Adrenal gland (tissue), 12 donors: ENCODE data around the gene SLC8B1. TPM values are rescaled to one million over a fixed set of nuclear protein-coding genes. Genes with fewer than 3 reads are reported as not detected.

ENCODE experiments used
- DNase-seq, 7 donors: peaks; one replicate each; pipeline ENCODE4 v3.0.0-alpha.2; 2019 to 2020
- H3K27ac ChIP-seq, 5 donors: fragments of 200-600 bp; sonication (generic) in 4 of 5; 1 replicate in 3 of 5; 2 replicates in 2 of 5; pipeline versions ENCODE4 v1.5.1 to v1.8.0; 2016 to 2020; ENCODE audit warnings: mild to moderate bottlenecking in 1 of 5
- H3K27me3 ChIP-seq: fragments of 200-600 bp; 2 replicates; pipeline ENCODE4 v1.8.0; 2021
- H3K36me3 ChIP-seq, 2 donors: fragments of 200-600 bp; replicated peaks in 1 of 2; 1 replicate in 1 of 2; 2 replicates in 1 of 2; pipeline versions ENCODE4 v1.5.1 to v1.8.0; 2018 to 2022
- H3K4me1 ChIP-seq, 2 donors: fragments of 200-600 bp; replicated peaks in 1 of 2; 1 replicate in 1 of 2; 2 replicates in 1 of 2; pipeline versions ENCODE4 v1.5.1 to v1.8.0; 2018 to 2021
- H3K4me3 ChIP-seq, 4 donors: fragments of 200-600 bp; sonication (generic) in 3 of 4; one replicate each; pipeline ENCODE4 v1.5.1; 2016 to 2018
- H3K9me3 ChIP-seq, 3 donors: fragments of 200-600 bp; sonication (generic) in 1 of 3; replicated peaks in 1 of 3; 1 replicate in 2 of 3; 2 replicates in 1 of 3; pipeline versions ENCODE4 v1.5.1 to v1.8.0; 2016 to 2021
- CTCF ChIP-seq, 6 experiments: fragments of 450-650 bp in 4 of 6; fragments of 200-600 bp in 2 of 6; sonication (generic) in 1 of 6; IDR thresholded peaks; 1 replicate in 5 of 6; 2 replicates in 1 of 6; pipeline versions ENCODE4 v1.5.1 to v1.8.0; 2016 to 2021; ENCODE audit warnings: antibody characterized with exemption in 6 of 6, mild to moderate bottlenecking in 2 of 6, moderate library complexity in 1 of 6
- POLR2A ChIP-seq, 2 donors: fragments of 450-650 bp; IDR thresholded peaks; one replicate each; pipeline ENCODE4 v1.6.1; 2017; ENCODE audit warnings: antibody characterized with exemption in 2 of 2, mild to moderate bottlenecking in 2 of 2, moderate library complexity in 1 of 2
- WGBS, 4 donors: extraction: QIAGEN DNeasy Blood & Tissue Kit in 2 of 4; methylation state at CpG; one replicate each; pipeline versions ENCODE4 v1.1.5 to v1.1.7; 2013 to 2017; 5-methylcytosine and 5-hydroxymethylcytosine counted together
- intact Hi-C, 2 donors: fragments of 100-400 bp; cut with DNase I; formaldehyde crosslinking; loops; one replicate each; pipeline versions ENCODE4 v1.14.1 to v1.15.0; 2022 to 2023
- polyA plus RNA-seq, 3 donors: library from polyadenylated mRNA; stranded (reverse); fragments of 200-250 nt in 2 of 3; fragments of 350-450 nt in 1 of 3; fragmentation: Illumina TruSeq in 1 of 3; extraction: RNeasy Lipid Tissue Mini Kit (QIAGEN cat#74804) in 1 of 3; gene quantifications; one replicate each; pipeline ENCODE4 v1.2.3, GENCODE V29; 2013 to 2014
- total RNA-seq, 9 donors: library from RNA; depleted of rRNA in 4 of 9; stranded (reverse); fragments of >200 nt in 4 of 9; fragments of 120-200 nt in 1 of 9; fragmentation: NEBNext Ultra II Directional in 1 of 9; extraction: Animal tissue kit (Norgen Biotek cat#: 25700) in 1 of 9; gene quantifications; one replicate each; pipeline versions ENCODE4 v1.1.0 to v1.2.4, GENCODE V29; 2013 to 2023
- donor health status: healthy with polysubstance abuse.
- donor health status: Bipolar disorder and iron deficiency.
- donor health status: DM: yes; HTN: yes; CAD: no.
- donor health status: DM: no; HTN: no; CAD: no.
- donor health status: DM: no; HTN: no; CAD: no.
- donor health status: DM: yes; HTN: yes; CAD: no.

Gene SLC8B1
- total and polyA plus RNA-seq, 12 donors, result 67.6 to 288 (median 188) TPM

- intact Hi-C loops, result loop anchor here (10.0 kb wide), 2 partner anchors 94 to 104 kb away; no protein-coding TSS in a partner anchor
- no peak for TF ChIP-seq POLR2A (IDR thresholded peaks at IDR 0.05)
- TF ChIP-seq CTCF (IDR thresholded peaks at IDR 0.05), result no peak
- no peak for DNase-seq
- Histone ChIP-seq H3K27ac (peak overlapping the region; percentile 57 to 96 (median 90)), H3K36me3 (peaks cover 0 to 58% of the 10 kb centered on the region in 2 donors), H3K4me3 (no peak overlapping the region), H3K27me3 (no peaks in the 10 kb centered on the region), H3K4me1 (peaks cover 38 to 47% of the 10 kb centered on the region in 2 donors), H3K9me3 (no peaks in the 10 kb centered on the region)
- WGBS, 4 donors, result 47 to 56% (median 53%) methylated on average over 5 of the region's 5 CpGs
Observed at GRCh38 chr12:113298472-113298817, 36.5 kb downstream of the SLC8B1 start.

GRCh38 chr12:113297621-113298471, 37.1 kb downstream of the SLC8B1 start:
- WGBS, 4 donors, result 48 to 80% (median 66%) methylated on average over 4 to 13 of the region's 13 CpGs
- TF ChIP-seq CTCF (IDR thresholded peaks at IDR 0.05) (no peak), POLR2A (IDR thresholded peaks at IDR 0.05) (peak in 1 of 2 donors; percentile 3)
- peak in 2 of 7 donors; percentile 47 to 72 for DNase-seq
- H3K4me1 ChIP-seq, result peaks cover 38 to 47% of the 10 kb centered on the region in 2 donors
- H3K27me3 ChIP-seq, result no peaks in the 10 kb centered on the region
- intact Hi-C loops, result loop anchor here (10.0 kb wide), 2 partner anchors 93 to 103 kb away; no protein-coding TSS in a partner anchor
- H3K4me3 ChIP-seq, result no peak overlapping the region
- H3K36me3 ChIP-seq, result peaks cover 0 to 62% of the 10 kb centered on the region in 2 donors
- no peaks in the 10 kb centered on the region for H3K9me3 ChIP-seq
- H3K27ac ChIP-seq, result peak overlapping the region in 4 of 5 donors; percentile 57 to 96 (median 92)

- 57 to 82% (median 63%) methylated on average over 3 to 9 of the region's 9 CpGs for WGBS, 4 donors
- Histone ChIP-seq H3K9me3 (no peaks in the 10 kb centered on the region), H3K27ac (peak overlapping the region in 4 of 5 donors; percentile 57 to 96 (median 92)), H3K4me1 (peaks cover 38 to 47% of the 10 kb centered on the region in 2 donors), H3K4me3 (no peak overlapping the region), H3K27me3 (no peaks in the 10 kb centered on the region), H3K36me3 (peaks cover 0 to 63% of the 10 kb centered on the region in 2 donors)
- peak in 4 of 7 donors; percentile 46 to 64 (median 49) for DNase-seq
- TF ChIP-seq POLR2A (IDR thresholded peaks at IDR 0.05), result no peak
- peak in 1 of 6 experiments; percentile 8 for TF ChIP-seq CTCF (IDR thresholded peaks at IDR 0.05)
- intact Hi-C loops, result loop anchor here (10.0 kb wide), 2 partner anchors 92 to 102 kb away; no protein-coding TSS in a partner anchor
Observed at GRCh38 chr12:113297214-113297587, 37.7 kb downstream of the SLC8B1 start.

- no peaks in the 10 kb centered on the region for H3K27me3 ChIP-seq
- peaks cover 38 to 47% of the 10 kb centered on the region in 2 donors for H3K4me1 ChIP-seq
- H3K27ac ChIP-seq, result peak overlapping the region in 3 of 5 donors; percentile 90 to 96 (median 93)
- H3K9me3 ChIP-seq, result no peaks in the 10 kb centered on the region
- 82 to 90% (median 84%) methylated on average over 16 to 23 of the region's 23 CpGs for WGBS, 4 donors
- no peak for DNase-seq
- H3K4me3 ChIP-seq, result no peak overlapping the region
- peaks cover 0 to 63% of the 10 kb centered on the region in 2 donors for H3K36me3 ChIP-seq
- TF ChIP-seq POLR2A (IDR thresholded peaks at IDR 0.05), result no peak
- TF ChIP-seq CTCF (IDR thresholded peaks at IDR 0.05), result no peak
- intact Hi-C loops, result loop anchor here (10.0 kb wide), 2 partner anchors 92 to 102 kb away; no protein-coding TSS in a partner anchor
Observed at GRCh38 chr12:113296557-113297213, 38.2 kb downstream of the SLC8B1 start.
